GM18526 (cell line): ENCODE data around the gene GRIN2C.

ENCODE experiments used
- POLR2A ChIP-seq: IDR thresholded peaks from 3 replicates; pipeline ENCODE4 v1.6.1; 2011; ENCODE audit not compliant: insufficient read length; ENCODE audit errors: extremely low read depth

The GRIN2C gene

DNA sequence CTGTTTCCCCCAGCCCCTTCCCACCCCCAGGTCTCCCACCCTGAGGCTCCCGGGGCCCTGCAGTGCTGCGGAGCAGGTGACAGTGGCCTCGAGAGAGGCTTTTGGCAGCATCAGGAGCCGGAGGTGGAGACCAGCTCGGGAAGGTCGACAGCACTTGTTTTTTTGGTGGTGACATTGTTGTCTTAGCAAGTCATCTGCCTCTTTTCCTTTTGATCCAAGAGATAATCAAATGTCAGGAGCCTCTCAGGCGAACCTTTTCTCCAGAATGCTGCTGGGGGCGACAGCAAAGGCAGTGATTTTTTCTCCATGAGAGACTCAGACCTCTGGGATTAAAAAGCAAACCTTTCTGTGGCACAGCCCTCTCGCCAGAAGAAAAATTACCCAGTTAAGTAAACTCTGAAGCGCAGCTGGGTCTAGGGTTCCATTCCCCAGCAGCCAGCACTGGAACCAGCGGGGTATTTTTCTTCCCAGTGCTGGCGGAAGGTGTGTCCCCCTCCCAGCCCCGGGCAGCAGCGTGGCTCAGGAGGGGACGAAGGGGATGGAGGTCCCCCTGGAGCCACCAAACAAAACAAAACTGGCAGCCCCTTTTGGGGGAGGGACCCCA is 37.2 kb downstream of the GRIN2C start:
- no peak for TF ChIP-seq POLR2A

DNA sequence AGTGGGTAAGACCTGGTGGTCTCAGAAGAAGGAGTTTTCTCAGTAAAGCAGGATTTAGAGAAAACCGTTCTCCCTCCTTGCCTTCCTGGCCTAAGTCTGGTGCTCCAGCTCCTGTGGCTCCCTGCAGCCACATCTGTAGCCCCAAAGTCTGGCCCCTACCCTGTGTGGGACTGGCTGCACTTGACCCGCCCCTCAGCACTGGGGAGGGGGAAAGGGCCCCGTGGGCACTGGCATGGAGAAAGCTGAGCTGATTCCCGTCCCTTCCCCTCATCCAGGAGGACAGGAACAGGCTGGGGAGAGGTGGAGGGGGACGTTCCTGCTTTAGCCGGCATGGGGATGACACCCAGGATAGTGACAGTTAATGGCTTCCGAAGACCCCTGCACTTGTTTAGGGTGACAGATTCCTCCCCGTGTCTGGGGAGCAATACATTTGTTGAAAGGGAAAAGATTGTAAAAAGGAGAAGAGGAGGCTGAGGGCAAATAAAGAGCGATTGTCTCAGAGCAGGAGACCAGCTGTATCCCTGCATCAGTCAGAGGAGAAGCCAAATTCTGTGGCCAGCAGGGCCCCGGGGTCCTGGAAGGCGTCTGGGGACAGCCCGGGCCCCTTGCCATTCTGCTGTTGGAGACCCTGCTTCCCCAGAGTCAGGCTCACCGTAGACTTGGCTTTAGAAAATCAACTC is 37.9 kb downstream of the GRIN2C start:
- TF ChIP-seq POLR2A = no peak

DNA sequence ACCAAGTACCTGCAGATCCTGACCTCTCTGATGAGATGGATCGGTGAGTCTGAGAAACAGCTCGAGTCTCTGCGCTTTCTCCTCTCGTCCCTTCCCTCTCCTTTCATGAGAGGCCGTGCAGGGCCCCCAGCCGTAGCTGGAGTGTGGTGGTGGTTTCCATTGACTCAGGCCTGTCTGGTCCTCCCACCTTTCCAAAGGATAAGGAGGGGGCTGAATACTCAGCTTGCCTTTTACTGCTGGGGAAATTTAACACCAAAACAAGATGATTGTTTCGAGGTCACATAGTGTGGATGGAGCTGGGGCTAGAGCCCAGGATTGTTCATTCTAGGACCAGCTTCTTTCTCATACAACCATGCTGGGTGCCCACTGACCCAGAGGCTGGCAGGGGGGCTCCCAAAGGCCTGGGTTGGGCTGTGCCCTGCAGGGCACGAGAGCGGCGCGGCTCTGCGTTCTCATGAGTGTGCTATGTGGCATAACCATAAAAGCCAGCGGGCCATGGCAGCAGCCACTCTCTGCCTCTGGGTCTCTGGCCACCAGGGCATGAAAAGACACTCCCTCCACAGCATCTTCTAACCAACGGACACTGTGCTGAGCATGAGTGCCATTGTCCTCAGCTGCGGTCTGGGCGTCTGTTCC is 39.8 kb downstream of the GRIN2C start:
- no peak for TF ChIP-seq POLR2A

DNA sequence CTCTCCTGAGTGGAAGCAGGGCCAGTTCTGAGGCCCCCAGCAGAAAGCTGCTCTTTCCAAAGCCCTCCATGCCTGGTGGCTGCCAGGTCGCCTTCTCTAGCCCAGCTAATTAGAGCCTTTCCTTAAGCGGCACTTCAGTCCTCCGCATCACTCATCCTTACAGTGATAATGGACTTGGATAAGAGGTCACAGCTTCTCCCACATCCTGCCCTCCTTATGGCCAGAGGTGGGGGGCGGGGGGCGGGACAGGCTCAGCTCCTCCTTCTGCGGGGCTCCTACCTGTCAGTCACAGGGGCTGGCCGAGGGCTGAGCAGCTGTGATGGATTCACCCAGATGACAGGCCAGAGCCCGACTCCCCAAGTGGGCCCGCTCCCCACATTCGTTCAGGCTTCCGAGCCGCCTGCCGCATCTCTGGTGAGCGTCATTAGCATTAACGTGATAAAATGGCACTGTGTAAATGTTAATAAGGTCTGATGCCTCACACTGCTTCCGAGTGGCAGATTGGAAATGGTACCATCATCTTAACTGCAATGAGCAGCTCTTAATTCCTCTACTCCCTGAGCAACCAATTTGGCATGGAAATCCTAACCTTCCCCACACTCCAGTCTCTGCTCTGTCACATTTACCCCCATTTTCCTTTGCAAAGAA is 41.3 kb downstream of the GRIN2C start:
- no peak for TF ChIP-seq POLR2A

DNA sequence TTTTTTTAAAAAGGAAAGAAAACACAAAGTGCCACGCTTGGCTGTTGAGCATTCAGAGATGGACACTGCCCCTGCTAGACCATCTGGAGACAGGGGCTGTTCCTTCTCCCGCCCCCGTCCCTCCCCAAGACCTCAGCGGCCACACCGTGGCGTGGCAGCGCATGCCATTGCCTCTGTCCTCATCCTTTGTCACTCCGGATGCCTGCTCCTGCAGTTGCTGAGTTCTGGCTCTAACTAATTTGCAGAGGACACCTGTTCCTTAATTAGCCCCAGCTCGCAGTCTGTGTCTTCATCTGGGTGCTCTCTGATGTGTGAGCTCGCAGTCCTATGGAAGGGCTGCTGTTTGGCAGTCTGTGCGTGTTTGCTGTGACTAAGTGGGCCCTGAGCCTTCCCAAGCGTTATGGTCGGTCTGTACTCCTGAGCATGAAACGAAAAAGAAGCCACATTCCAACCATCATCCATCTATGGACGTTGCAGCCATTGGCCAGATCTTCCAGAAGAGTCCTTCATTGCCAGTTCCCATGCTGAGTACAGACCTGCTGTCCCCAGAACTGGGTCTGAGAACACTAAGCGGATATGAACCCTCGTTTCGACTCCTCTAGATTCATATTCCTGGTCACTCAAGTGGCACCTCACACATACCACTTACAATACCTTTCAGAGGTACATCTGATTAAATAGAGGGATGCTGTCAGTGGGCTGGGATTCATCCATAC is 42.6 kb downstream of the GRIN2C start:
- no peak for TF ChIP-seq POLR2A

DNA sequence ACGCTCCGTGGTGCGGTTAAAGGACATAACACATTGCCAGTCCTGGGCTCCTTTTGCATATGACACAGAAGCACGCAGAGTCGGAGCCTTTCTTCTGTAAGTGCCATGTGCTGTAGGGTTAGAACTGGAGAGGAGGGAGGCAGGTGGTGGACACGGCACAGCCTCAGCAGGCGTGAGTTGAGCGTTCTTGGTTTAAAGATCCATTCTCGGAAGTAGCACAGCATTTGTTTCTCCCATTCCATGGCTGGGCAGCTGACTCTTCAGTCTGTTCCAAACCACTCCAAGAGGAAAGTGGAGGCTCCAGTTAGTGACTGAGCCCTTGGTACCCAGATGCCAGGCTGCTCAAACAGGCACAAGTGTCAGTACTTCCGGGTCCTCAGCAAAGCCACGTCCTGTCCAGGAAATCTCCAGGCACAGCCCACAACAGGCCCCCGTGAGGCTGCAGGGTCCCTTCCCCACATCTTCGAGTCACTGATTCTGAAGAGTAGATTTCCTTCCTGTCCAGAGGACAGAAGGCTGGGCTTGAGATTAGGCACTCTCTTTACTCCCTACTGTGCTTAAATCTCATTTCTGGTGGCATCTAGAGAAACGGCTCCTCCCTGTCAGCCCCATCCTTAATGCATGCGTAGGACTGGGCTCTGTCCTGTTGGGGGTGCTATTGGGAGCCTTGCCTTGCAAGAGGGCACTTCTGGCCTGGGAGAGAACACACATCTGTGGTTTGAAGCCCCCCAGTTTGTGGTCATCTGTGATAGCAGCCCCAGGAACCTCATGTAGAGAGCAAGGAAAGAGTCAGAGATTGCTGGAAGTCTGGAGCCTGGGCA is 43.9 kb downstream of the GRIN2C start:
- no peak for TF ChIP-seq POLR2A

DNA sequence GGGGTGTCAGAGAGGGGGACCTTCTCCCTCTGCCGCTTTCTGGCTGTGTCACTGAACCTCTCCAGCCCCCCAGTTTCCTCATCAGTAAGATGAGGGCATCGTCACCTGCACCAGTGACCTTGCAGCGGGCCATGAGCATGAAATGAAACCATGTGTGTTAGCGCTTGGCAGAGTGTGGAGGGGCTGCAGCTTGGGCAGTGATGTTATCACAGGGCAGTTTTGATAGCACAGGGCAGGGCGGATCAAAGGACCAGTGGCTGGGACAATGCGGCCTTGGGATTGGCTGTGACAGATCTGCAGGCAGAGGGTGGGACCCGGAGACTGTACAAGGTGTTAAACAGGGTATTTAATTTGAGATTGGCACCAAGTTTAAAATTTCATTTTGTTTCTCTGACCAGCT is 44.6 kb downstream of the GRIN2C start:
- no peak for TF ChIP-seq POLR2A

DNA sequence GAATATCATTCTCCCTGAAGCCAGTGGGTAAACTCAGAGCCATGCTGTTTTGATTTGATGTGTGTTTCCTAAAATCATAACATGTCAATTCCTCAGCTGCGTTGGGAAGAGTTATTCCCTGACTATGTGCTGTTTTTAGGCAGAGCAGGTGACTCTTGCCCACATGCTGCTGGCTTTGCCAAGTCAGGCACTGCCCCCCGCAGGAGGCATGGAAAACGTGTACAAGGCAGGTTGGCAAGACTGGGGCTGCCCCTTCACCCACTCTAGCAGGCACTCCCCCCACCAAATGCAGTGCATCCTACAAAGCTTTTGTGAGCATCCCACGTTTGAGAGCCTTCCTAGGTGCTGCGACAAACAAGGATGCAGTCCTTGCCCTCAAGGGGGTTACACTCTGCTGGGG is 45.2 kb downstream of the GRIN2C start:
- no peak for TF ChIP-seq POLR2A

DNA sequence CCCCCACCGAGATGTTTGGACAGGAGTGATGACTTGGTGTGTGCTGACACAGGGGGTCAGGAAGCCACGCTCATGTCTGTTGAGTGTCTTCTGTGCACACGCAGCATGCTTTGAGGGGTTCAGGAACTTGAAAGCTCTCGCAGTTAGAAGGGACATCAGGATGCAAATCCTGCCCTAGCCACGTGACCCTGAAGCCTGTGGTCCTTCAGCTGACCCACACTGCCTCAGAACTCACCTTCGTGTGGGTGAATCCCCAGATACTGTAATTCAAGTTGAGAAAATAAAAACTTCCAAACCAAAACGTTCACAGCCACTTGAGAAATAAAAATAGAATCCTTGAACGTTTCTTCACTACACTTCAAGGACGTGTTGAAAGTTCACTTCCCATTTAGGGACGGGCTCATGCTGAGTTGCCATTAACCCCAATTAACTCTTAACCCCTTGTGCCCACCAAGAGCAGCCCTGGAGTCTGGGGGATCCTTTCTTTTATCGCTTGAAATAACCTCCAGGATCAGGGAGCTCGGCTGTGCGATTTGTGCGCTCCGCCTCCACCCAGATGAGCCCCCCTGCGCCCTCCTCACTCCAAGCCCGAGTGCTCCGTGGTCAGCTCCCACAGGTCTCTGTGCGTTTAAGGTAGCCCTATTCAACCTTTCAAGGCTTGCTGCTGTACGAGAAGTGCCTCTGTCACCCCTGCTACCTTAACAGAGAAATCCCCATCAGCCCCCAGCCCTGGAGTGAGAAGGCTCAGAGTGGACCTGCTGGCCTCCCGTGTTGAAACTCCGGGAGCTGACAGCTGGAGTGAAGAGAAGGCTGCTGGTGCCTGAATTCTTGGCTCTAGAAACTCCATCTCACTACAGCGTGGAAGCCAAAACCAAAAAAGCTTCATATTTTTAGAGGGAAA is 47.3 kb downstream of the GRIN2C start:
- no peak for TF ChIP-seq POLR2A

DNA sequence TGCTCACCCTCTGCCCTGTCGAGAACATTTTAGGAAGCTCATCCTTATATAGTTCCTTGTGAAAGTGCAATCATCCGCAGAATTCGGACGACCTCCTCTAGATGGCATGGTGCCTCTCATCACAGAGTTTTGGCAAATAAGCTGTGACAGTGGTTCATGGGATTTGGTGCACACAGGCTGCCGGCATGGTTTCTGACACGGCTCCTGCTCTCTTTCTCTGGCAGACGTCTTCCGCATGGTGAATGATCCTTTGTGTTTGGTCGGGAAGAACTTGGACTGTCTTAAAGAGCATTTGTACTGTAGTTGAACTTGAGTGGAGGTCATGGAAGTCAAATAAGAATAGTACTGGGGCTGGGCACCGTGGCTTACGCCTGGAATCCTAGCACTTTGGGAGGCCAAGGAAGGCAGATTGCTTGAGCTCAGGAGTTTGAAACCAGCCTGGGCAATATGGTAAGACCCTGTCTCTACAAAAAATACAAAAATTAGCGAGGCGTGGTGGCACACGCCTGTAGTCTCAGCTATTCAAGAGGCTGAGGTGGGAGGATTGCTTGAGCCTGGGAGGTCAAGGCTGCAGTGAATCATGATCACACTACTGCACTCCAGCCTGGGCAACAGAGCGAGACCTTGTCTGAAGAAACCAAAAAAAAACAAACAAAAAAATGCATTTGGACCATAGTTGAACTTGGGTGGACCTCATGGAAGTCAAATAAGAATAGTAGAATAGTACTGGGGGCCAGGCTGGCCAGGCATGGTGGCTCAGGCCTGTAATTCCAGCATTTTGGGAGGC is 48.8 kb downstream of the GRIN2C start:
- TF ChIP-seq POLR2A = no peak

DNA sequence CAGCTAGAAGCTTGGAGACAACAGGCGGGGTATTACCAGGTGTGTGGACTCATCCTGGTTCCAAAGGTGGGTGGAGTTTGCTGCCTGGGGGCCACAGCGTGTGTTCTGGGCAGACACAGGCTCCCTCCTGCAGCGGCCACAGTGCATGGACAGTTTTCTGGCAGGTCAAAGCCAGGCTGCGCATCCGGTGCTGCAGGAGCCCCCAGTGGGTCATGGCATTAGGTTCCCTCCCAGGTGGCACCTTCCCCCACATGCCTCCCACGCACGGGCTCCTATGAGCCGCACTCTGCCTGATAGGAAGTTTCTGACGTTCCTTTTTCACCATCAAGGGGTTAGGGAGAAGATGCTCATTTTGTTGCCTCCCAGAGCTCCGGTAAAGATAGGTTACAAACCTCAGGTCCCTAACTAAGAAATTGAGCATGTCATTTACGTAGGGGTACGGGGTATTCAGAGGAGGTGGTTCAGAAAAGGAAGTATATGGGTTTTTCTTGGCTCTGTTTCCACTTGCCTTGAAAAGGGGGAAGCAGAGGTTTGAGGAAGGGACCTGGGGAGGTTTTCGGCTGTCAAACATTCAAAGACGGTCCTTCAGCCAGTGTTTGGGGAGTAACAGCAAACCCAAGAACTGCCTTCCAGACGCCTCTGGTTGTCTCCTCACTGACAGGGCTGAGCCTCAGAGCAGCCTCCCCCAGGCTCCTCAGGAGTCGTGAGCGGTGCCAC is 50.8 kb downstream of the GRIN2C start:
- TF ChIP-seq POLR2A = no peak

DNA sequence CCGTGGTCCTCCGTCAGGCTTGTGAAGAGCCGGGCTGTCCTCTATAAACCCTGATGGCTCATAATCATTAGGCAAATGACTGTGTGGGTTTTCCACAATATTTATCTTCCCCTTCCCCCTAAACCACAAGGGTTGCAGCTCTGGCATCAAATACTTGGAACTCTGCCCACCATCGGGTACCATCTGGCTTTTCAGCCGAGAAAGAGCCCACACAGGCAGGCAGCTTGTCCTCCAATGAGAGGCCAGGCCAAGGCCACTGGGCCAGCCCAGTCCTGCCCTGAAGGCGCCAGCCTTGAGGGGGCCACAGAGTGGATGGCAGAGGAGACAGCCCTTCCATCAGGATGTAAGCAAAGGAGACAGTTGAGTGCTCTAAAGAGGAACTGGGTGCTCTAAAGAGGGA is 51.8 kb downstream of the GRIN2C start:
- TF ChIP-seq POLR2A = no peak
